ENCODE data around the gene ACSM2A. TPM values are rescaled to one million over a fixed set of nuclear protein-coding genes. Genes with fewer than 3 reads are reported as not detected.

ACSM2A gene
- total and polyA plus RNA-seq, 2 of the 4 experiments (the other 2 are of a cell fraction): not detected

Other genes starting within 250 kb of the ACSM2A start
- not detected in 2 replicates for gene GP2, start 124.0 kb upstream of the ACSM2A start, total RNA-seq (2012; rRNA removed)
- gene GP2, start 124.0 kb upstream of the ACSM2A start, polyA plus RNA-seq (2012; rRNA removed): not detected in 2 replicates
- not detected in 2 replicates for gene UMOD, start 98.8 kb upstream of the ACSM2A start, total RNA-seq (2012; rRNA removed)
- not detected in 2 replicates for gene UMOD, start 98.8 kb upstream of the ACSM2A start, polyA plus RNA-seq (2012; rRNA removed)
- gene PDILT, start 46.8 kb upstream of the ACSM2A start, total RNA-seq (2012; rRNA removed): not detected in 2 replicates
- gene PDILT, start 46.8 kb upstream of the ACSM2A start, polyA plus RNA-seq (2012; rRNA removed): not detected in 2 replicates
- gene ACSM5, start 42.0 kb upstream of the ACSM2A start, total RNA-seq (2012; rRNA removed): not detected in 2 replicates
- not detected in 2 replicates for gene ACSM5, start 42.0 kb upstream of the ACSM2A start, polyA plus RNA-seq (2012; rRNA removed)
- not detected in 2 replicates for gene ACSM2B, start 124.8 kb downstream of the ACSM2A start, total RNA-seq (2012; rRNA removed)
- not detected in 2 replicates for gene ACSM2B, start 124.8 kb downstream of the ACSM2A start, polyA plus RNA-seq (2012; rRNA removed)
- gene ACSM1, start 246.2 kb downstream of the ACSM2A start, total RNA-seq (2012; rRNA removed): not detected in 2 replicates
- gene ACSM1, start 246.2 kb downstream of the ACSM2A start, polyA plus RNA-seq (2012; rRNA removed): not detected in 2 replicates